GM18870 (cell line): ENCODE results near the gene GNAT1.
"Not testable (repeated sequence)": the region's sequence is repeated elsewhere in the genome, so short reads cannot be mapped to it uniquely, and the experiment has no call there.

Experiments
- ATAC-seq: cut with Tn5 transposase; IDR thresholded peaks from one replicate; pipeline ENCODE4 v1.9.1; 2021; ENCODE audit warnings: moderate library complexity; ENCODE audit not compliant: unreplicated experiment

GNAT1 gene

DNA sequence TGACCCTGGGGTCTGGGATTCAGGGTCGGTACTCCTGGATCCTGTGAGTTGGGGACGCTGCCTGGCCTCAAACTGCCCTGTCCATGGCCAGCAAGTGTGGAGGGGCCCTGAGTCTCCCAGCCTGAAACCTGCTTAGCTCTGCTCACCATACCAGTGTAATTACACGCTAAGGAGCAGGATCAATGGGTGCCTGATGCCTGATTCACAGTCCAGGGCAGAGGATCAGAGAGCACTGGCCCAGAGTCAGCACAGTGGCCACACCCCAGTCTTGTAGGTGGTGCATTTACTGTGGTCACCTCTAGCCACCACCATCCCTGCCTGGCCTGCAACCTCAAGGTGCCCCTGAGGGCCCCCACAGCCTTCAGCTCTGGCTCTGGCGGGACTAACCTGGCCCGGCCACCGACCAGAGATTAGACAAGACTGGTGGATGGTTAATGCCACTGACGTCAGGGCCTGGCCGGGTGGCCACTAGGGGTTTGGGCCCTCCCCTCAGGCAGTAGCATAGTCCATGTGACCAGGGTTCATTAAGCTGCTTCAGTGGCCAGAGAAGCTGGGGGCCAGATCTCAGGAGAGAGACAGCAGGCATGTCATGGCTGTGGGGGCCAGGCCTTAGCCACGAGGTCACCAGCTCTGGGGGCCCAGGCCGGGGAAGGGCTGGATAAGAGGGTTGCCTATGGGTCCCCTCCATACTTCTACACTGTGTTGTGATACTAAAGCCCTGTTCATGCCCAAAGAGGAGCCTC lies 10.3 kb downstream of the GNAT1 start:
- ATAC-seq = no peak

DNA sequence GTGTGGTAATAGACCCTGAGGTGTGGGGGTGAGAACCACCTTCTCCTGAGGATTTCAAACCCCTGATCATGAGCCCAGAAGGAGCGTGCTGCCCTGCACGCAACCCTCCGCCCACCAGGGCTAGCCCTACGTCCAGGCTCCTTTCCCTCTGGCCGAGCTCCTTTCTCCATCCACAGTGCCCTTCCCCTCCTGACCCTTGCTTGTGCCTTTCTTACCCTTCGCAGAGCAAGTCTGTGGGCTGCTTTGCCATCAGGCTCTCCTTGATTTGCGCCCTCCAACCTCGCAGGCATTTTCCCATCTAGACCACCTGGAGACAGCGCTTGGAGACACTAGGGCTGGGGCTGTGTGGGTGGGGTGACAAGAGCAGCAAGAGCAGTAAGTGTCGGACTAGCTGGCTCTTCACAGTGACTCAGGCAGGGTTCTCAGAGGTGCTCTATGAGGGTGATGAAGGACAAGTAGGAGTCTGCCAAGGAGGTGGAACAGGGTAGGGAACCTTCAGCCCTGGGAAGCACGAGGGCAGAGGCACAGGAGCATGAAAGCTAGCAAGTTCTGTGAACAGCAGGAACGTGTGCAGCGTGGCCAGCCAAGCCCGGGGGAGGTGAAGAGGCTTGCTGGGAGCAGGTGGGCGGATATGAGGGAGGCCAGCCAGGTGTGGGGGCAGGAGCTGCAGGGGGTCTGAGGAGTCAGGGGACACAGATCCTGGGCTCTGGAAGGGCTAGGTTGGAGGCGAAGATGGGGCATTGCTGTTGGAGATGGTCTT lies 11.1 kb downstream of the GNAT1 start:
- no peak for ATAC-seq

DNA sequence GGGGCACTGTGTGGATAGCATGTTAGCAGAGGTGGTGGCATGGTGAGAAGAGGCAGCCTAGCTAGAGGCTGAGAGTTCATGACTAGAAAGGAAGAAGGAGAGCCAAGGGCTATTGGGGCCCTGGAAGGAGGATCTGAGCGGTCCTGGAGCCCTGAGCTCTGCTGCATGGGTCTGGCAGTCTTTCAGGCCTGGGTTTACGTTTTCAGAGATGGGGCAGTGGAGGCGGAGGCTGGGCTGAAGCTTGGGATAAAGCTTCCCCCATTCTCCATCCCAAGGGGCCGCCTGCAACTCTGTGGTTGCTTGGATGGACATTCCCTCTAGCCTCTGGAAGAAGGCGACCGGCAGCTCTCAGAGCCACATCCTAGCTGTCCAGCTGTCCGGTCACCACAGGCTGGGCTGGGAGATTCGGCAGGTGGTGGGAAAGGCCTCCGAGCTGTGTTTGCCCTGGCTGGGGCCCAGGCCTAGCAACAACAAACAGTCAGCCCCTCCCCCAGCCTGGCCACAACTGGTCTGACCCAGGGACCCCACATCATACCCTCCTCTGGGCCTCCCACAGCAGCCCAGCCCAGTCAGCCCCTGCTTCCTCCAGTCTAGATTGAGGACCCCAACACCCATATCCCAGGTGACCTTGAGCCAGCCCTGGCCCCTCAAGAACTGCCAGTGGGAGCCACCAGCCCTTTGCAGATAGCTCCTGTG lies 11.9 kb downstream of the GNAT1 start:
- no peak for ATAC-seq

DNA sequence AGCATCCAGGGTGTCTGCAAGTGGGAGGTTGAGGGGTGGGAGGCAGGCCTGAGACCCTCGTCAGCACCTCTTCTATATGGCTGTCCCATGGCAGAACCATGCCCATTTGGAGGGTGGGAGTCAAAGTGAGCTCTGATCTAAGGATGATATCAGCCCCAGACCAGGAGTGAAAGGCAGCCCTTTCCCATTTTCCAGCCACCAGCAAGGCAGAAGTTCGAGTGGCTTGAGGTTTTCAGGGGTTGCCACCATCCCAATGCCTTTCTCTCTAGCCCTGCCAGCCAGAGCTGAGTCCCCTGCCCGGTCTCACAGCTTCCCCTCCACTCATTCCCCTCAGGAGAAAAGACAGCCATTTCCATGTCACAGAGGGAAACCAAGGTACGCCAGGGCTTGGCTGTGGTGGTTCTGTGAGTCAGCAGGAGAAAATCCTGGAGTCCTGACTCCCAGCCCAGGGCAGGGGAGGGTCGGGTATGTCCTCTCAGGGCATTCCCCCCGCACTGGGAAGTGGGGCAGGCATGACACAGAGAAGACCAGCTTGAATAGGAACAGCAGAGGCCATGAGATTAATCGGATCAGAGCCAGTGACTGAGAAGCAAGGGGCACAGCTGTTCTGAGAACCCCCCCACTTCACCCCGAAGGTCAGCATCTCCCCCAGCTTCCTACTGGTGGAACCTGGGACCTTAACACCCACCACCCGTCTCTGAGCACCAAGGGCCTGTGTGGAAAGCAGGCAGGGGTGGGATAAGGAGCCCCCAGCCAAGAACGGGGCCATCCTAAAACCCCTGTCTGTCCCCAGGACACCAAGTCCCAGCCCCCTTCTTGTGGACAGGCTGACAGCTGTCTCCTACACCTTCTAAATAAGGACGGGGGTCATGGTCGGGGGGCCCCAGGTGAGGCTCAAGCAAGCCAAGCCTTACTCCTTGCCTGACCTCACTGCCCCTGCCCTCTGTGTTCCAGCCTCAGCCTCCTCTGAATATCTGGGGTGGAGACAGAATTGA lies 12.7 kb downstream of the GNAT1 start:
- ATAC-seq = no peak

DNA sequence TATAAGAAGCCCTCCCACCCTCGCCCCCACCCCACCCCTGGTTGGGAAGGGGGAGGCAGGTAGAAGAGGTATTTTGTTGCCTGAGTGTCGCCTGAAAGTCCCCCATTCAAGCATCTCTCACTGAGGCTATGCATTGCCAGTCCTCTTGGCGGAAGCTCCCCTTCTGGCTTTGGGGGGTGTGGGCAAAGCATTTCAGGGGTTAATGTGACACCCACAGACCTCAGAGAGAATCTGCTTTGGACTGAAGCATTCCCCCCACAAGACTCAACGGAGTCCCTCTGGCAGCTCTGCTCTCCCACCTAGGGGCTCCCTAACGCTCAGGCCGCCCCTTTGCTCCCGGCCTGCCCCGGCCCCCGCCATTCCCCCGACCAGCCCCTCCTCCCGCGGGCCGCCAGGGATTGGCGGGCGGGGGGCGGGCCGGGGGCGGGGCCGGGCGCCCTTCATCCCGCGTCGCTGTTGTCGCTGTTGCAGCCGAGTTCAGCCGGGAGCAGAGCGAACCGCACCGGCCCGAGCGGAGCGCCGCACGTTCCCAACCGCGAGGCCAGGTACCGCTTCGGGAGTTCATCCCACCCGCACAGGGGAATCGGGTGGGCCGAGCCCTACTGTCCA lies 13.5 kb downstream of the GNAT1 start, which contains the start of gene SLC38A3:
Gene SLC38A3, plus strand, starts transcription at position 468 of the 609 bp plus-strand sequence. CDS start 8,929 bp downstream, outside the sequence.
- no peak for ATAC-seq

DNA sequence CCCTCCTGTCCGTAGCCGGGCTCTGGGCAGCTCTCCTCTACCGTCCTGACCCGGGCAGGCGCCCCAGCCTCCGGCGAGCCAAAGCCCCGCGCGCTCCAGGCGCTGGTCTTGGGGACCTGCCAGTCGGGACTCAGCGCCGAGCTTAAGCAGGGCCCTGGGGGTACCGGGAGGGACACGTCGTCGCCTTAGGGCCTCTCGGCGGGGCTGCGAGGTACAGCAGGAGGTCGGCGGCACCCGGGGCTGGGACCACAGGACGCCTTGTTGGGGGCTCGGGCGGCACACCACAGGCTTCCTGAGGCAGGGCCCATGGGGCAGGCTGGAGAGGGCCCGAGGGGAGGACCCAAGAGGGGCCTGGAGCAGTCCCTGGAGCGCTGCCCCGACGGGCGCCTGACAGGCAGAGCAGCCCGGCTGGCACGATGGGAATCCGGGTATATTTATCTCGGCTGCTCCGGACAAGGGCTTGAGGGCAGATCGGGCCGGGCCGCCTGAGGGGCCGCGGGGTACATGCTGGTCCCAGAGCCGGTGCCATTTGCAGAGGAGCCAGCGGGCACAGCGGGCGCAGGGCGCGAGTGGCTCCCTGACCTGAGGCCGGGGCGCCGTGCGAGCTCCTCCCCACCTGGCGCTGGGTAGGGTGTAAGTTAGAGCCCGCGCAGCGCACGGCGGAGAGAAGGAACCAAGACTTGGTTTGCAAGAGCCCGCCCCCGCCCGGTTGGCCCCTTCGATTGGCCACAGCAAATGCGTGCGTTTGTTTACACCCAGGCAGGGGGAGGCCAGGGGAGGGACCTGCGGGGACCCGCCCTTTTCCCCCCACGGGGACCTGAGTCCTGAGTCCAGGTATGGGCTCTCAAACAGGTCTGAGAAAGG lies 14.2 kb downstream of the GNAT1 start:
- ATAC-seq = no peak

DNA sequence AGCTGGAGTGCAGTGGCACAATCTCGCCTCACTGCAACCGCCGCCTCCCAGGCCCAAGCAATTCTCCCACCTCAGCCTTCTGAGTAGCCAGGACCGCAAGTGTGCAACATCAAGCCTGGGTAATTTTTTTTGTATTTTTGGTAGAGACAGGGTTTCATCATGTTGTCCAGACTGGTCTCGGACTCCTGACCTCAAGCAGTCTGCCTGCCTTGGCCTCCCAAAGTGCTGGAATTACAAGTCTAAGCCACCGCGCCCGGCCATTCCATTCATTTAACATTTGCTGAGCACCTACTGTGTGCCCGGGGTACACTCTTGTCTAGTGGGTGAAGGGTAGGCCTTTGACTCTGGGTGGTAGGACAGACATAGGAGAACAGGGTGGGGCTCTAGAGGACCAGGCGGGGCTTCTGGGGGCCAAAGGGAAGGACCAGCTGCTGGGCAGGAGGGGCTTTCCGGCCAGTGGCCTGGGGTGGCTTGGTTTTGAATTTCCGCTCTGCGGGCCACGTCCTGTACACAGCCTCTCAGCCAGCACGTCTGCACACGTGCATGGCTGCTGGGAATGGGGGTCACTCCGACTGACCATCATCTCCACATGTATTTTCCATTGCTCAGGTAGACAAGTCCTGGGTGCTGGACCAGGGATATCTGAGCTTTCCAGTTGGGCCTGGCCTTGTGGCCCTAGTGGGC lies 16.1 kb downstream of the GNAT1 start:
- ATAC-seq = no peak

DNA sequence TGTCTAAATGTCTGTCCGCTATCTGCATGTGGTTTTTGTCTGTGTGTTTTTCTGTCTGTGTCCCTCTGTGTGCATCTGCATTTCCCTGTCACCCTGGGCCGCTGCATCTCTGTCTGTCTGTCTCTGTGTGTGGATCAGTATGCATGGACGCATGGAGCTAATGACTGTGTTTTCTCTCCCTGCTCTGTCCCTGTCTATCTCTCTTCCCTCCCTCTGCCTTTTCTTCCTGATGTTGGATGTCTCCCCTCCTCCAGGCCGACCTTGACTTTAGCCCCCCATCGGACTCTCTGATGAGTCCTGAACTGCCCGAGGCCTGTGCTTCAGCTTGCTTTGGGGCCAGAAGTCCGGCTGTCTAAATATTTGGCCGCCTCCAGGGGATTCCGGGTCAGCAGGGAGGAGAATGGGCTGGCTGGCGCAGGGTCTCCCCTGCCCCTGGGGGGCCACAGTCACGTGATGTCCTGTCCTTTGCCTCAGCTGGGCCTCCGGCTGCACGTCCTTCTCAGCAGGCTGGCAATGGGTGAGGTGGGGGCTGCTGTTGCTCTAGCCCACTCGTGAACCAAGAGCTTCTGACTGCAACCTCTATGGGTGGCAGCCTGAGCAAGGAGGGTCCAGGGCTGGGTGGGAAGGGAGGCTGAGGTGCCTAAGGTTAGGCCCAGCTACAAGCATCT lies 17.4 kb downstream of the GNAT1 start:
- ATAC-seq = no peak

DNA sequence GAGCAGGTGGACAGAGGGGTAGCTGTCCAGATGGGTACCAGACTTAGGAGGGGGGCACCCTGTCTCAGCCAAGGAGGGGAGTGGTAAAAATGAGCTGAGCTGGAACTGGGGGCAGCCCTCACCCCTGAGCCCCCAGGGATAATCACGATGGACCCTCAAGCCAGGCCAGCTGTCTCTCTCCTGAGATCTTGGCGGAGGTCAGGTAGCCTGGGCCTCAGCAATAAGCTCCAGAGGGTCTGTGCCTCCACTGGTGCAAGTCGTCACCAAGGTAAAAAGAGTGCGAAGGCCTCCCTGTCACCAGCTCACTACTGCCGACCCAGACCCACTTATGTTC lies 18.7 kb downstream of the GNAT1 start:
- no peak for ATAC-seq

DNA sequence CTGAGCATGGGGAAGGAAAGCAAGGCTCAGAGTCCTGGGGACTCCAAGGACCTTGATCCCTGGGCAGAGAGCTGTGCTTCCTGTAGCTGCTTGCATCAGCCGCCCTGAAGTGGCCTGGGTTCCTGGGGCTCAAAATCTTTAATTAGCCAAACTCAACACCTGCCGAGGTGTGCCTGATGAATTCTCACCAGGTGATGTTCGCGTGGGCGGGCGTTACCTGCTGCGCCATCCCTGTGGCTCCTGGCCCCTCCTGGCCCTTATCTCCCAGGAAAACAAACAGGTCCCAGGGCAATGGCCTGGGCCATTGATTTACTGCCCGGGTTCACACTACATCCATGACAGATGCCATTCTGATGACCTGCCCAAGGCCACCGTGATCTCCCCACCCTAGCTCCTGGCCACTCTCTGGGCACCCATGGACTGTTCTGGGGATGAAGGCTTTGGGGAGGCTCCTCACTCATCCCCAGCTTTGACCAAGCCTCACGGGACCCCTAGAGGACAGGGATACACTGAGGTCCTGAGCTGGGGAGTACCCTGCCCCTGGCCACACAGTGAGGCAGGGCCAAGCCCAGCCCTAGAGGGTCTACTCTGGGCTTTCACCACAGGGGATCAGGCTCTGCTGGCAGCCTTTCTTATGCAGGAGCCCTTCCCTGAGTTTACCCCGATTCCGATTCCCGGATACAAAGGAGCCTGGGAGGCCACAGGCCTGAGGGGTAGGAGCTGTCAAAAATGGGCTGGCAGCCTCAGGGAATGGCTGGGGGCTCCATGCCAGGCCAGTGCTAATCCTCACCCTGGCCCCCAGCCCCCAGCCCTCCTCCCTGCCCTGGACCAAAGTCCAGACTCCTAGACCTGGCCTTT lies 19.3 kb downstream of the GNAT1 start:
- no peak for ATAC-seq

DNA sequence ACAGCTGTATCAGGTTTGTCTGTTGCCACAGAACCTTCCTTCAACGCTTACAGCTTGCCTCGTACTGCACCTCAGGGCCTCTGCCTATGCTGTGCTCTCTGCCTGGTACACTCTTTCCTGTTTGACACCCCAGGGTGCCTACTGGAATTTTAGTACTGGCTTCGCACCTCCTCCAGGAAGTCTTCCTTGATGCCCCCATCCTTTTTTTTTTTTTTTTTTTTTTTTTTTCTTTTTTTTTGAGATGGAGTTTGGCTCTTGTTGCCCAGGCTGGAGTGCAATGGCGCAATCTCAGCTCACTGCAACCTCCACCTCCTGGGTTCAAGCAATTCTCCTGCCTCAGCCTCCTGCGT lies 19.9 kb downstream of the GNAT1 start:
- ATAC-seq = not testable (repeated sequence)

DNA sequence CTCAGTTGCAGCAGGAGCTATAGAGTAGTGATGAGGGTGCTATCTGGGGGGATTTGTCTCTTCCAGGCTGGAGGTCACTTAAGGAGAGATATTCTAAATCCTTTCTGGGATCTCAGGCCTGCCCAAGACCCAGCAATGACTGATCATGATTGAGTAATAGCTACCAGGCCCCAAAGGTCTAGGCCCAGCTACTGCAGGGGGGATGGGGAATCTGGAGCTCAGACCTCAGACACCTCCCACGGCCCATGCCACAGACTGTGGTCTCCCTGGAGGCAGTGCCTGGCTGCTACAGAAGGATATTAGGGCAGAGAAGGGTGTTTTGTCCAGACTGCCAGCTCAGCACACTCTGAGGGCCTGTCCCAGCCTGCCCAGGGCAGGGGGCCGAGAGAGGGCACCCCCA lies 20.5 kb downstream of the GNAT1 start:
- no peak for ATAC-seq

DNA sequence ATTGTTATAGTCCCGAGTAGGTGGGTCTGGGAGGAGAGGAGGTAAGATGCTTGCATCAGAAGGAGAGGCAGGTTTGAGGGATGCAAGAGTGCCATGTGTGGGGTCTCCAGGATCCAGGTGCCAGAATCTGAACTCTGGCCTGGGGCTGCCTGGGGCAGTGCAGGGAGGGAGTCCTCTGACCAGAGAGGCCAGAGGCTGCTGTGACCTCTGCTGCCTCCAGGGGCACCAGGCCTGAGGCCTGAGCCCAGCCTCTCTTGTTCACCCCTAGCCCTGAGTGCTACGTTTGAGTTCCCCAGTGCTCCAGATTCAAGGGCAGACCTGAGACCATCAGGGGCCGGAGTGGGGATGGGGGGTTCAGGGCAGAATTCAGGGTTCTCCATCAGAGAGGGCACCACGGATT lies 21.1 kb downstream of the GNAT1 start:
- no peak for ATAC-seq

DNA sequence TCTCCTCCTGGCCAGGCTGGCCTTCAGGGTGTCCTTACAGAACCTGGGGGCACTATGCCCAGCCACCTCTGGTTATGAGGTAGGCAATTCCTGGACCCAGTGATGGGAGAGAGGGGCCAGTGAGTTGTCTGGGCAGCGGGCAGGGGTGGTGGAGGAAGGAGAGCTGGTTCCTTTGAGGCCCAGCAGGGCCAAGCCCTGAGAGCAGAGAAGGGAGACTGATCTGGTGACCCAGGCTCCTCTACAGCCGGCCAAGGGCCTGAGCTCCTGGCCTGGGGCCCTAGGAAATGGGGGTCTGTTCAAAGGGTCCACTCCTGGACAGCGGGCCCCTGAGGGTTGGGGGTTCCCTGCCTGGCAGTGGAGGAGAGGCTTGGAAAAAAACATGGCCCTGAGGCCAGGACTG lies 21.6 kb downstream of the GNAT1 start:
- ATAC-seq = no peak

DNA sequence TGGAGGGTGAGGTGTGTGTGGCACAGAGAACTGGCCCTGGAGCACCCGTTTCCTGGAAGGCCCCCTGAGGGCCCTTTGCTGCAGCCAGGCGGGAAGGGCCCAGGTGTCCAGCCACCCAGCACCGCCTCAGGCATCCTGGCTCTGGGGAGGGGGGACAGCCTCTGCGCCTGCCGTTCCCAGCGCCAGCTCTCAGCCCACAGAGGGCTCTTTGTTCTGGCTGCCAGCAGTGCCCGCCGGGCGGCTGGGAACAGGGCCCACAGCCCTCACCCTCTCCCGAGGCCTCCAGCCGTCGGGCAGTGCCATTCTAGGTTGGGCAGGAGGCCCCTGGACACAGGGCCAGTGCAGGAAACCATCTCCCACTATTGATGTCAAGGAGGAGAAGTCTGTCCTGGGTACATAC lies 22.0 kb downstream of the GNAT1 start:
- ATAC-seq = no peak

DNA sequence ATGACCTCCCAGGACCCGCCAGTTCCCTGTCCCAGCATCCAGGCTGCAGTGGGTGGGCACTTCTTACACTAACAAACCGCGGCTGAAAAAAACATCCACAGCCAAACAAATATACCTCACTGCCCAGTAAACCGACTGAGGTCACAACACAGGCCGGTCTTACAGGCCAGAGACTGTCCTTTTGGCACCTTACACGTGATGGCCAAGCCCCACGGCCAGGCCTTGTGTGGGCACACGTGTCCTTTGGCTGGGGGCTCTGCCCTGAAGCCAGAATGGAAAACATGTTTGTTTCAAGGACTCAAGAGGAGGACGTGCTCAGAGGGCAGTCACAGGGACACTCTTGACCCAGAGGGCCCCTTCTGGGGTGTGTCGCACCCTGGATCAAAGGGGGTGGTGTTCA lies 23.4 kb downstream of the GNAT1 start:
- no peak for ATAC-seq

DNA sequence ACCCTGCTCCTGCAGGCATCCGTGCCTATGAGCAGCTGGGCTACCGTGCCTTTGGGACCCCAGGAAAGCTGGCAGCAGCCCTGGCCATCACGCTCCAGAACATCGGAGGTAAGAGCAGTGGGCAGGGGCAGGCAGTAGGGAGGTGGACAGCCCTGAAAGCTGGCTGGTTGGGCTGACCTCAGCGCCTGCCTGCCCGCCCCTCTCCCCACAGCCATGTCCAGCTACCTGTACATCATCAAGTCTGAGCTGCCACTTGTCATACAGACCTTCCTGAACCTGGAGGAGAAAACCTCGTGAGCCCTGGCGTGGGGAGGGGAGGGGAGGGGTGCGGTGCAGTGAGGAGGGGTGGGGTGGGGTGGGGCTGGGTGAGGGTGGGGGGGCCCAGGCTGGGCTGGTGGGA lies 24.1 kb downstream of the GNAT1 start:
- ATAC-seq = no peak
